OCI-LY1 (cell line): ENCODE data around the gene CNTNAP2.

Source experiments
- H2AFZ ChIP-seq: fragments of 200-600 bp; sonication (generic), shearing (Covaris generic); 2 replicates; pipeline ENCODE4 v1.6.0; 2014; ENCODE audit warnings: antibody characterized with exemption, mild to moderate bottlenecking, low read length
- H3F3A ChIP-seq: fragments of 200-600 bp; sonication (generic), shearing (Covaris generic); 2 replicates; pipeline ENCODE4 v1.6.0; 2014; ENCODE audit warnings: mild to moderate bottlenecking, antibody characterized with exemption, low read length, moderate library complexity; ENCODE audit not compliant: insufficient read depth
- H3K27ac ChIP-seq: fragments of 200-600 bp; sonication (generic); 2 replicates; pipeline ENCODE4 v1.5.1; 2014; ENCODE audit warnings: low read length, mixed run types, mild to moderate bottlenecking, low read depth; ENCODE audit not compliant: poor library complexity, severe bottlenecking
- H3K27me3 ChIP-seq: fragments of 200-600 bp; sonication (generic); 2 replicates; pipeline ENCODE4 v1.6.0; 2014; ENCODE audit warnings: antibody characterized with exemption, mild to moderate bottlenecking, low read length, moderate library complexity; ENCODE audit not compliant: insufficient read depth
- H3K36me3 ChIP-seq: fragments of 200-600 bp; sonication (generic); 2 replicates; pipeline ENCODE4 v1.6.1; 2014; ENCODE audit warnings: mild to moderate bottlenecking, antibody characterized with exemption, low read length, moderate library complexity, mixed read lengths; ENCODE audit not compliant: insufficient read depth
- H3K4me1 ChIP-seq: fragments of 200-600 bp; sonication (generic); 2 replicates; pipeline ENCODE4 v1.5.1; 2014; ENCODE audit warnings: mild to moderate bottlenecking, low read length, moderate library complexity; ENCODE audit not compliant: insufficient read depth, severe bottlenecking
- H3K4me2 ChIP-seq: fragments of 200-600 bp; sonication (generic), shearing (Covaris generic); 2 replicates; pipeline ENCODE4 v1.6.1; 2014; ENCODE audit warnings: low read length
- H3K4me3 ChIP-seq: fragments of 200-600 bp; sonication (generic); 2 replicates; pipeline ENCODE4 v1.5.1; 2014; ENCODE audit warnings: low read length, low read depth, mild to moderate bottlenecking, mixed read lengths; ENCODE audit not compliant: poor library complexity, severe bottlenecking
- H3K79me2 ChIP-seq: fragments of 200-600 bp; shearing (Covaris generic); 2 replicates; pipeline ENCODE4 v1.6.1; 2016; ENCODE audit warnings: mixed run types, low read length, mixed read lengths; ENCODE audit not compliant: insufficient read depth
- H3K9ac ChIP-seq: fragments of 200-600 bp; sonication (generic), shearing (Covaris generic); 2 replicates; pipeline ENCODE4 v1.6.1; 2014; ENCODE audit warnings: mild to moderate bottlenecking, low read length, mixed read lengths
- H3K9me2 ChIP-seq: fragments of 200-600 bp; sonication (generic), shearing (Covaris generic); 2 replicates; pipeline ENCODE4 v1.6.1; 2014; ENCODE audit warnings: low read depth, mild to moderate bottlenecking, low read length, mixed read lengths
- H3K9me3 ChIP-seq: fragments of 200-600 bp; shearing (Covaris generic); 2 replicates; pipeline ENCODE4 v1.6.1; 2014; ENCODE audit warnings: low read length, mixed read lengths
- H4K20me1 ChIP-seq: fragments of 200-600 bp; sonication (generic), shearing (Covaris generic); 2 replicates; pipeline ENCODE4 v1.6.0; 2016; ENCODE audit warnings: mild to moderate bottlenecking, low read length; ENCODE audit not compliant: insufficient read depth
- EZH2 ChIP-seq: fragments of 200-600 bp; sonication (generic), shearing (Covaris generic); IDR thresholded peaks from 2 replicates; pipeline ENCODE4 v1.8.0; 2017; ENCODE audit warnings: borderline replicate concordance, mixed run types, mild to moderate bottlenecking, antibody characterized with exemption, low read length, moderate library complexity, mixed read lengths
- TF ChIP-seq, protein P1 (sequence below): fragments of 200-600 bp; sonication (generic), shearing (Covaris generic); IDR thresholded peaks from 2 replicates; pipeline ENCODE4 v1.5.1; 2017; ENCODE audit warnings: mild to moderate bottlenecking, antibody characterized with exemption, low read length, moderate library complexity, mixed read lengths

CNTNAP2 gene

DNA sequence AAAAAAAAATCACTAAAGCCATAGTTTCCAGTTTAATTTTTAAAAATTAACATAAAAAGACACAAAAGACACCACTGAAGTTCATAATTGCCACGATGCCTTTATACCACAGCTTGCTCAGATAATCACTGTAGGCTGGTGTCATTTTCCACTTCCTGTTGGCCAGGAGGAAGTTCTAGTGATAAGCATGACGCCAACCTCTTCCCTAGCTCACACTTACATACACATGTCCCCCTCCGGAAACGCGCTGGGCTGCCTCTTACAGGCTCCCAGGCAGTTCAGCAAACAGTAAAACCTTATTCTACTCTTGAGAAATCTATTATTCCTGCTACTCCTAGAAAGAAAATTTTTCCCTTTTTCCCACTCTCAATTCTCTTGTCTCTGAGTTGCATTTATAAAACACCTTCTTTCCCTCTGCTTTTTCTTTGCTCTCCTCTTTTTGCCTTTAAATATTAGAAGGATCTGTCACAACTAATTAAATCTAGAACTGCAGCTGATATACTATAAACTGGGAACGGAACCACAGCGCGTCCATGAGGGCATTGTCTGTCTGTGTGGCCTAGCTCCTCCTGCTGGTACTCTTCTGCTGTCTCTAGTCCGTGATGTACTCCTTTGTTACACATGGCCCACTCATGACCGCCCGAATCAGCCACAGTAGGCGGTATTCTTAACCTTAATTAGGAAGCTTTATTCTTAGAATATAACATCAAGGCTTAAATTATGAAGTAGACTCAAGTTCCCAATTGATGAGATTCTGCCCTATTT is 664.9 kb downstream of the CNTNAP2 start:
- H2AFZ ChIP-seq = peak overlapping the region; percentile 83; the same call in 1 of the 2 replicates
- H3F3A ChIP-seq = no peaks in the 10 kb centered on the region
- H3K4me2 ChIP-seq = no peak overlapping the region
- H4K20me1 ChIP-seq = no peaks in the 10 kb centered on the region
- no peak overlapping the region for H3K9ac ChIP-seq
- no peaks in the 10 kb centered on the region for H3K79me2 ChIP-seq
- TF ChIP-seq, protein P1, sequence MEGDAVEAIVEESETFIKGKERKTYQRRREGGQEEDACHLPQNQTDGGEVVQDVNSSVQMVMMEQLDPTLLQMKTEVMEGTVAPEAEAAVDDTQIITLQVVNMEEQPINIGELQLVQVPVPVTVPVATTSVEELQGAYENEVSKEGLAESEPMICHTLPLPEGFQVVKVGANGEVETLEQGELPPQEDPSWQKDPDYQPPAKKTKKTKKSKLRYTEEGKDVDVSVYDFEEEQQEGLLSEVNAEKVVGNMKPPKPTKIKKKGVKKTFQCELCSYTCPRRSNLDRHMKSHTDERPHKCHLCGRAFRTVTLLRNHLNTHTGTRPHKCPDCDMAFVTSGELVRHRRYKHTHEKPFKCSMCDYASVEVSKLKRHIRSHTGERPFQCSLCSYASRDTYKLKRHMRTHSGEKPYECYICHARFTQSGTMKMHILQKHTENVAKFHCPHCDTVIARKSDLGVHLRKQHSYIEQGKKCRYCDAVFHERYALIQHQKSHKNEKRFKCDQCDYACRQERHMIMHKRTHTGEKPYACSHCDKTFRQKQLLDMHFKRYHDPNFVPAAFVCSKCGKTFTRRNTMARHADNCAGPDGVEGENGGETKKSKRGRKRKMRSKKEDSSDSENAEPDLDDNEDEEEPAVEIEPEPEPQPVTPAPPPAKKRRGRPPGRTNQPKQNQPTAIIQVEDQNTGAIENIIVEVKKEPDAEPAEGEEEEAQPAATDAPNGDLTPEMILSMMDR = 0 out of 2 replicates have a peak, but pooled peaks have one; percentile 23
- TF ChIP-seq EZH2 = no peak
- H3K4me1 ChIP-seq = no peaks in the 10 kb centered on the region
- no peak overlapping the region for H3K4me3 ChIP-seq
- no peaks in the 10 kb centered on the region for H3K36me3 ChIP-seq
- H3K9me2 ChIP-seq = no peaks in the 10 kb centered on the region
- no peaks in the 10 kb centered on the region for H3K27me3 ChIP-seq
- H3K9me3 ChIP-seq = peaks cover 35% of the 10 kb centered on the region
- H3K27ac ChIP-seq = no peak overlapping the region

DNA sequence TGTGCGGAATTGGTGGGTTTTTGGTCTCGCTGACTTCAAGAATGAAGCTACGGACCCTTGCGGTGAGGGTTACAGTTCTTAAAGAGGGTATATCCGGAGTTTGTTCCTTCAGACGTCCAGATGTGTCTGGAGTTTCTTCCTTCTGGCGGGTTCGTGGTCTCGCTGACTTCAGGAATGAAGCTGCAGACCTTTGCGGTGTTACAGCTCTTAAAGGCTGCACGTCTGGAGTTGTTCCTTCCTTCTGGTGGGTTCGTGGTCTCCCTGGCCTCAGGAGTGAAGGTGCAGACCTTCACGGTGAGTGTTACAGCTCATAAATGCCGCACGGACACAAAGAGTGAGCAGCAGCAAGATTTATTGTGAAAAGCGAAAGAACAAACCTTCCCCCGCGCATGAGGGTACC is 670.7 kb downstream of the CNTNAP2 start:
- Histone ChIP-seq H3K4me2 (no peak overlapping the region), H3K27me3 (no peaks in the 10 kb centered on the region), H3K9ac (no peak overlapping the region), H3K9me2 (no peaks in the 10 kb centered on the region), H3K36me3 (no peaks in the 10 kb centered on the region), H4K20me1 (no peaks in the 10 kb centered on the region), H3K4me3 (no peak overlapping the region), H3K27ac (no peak overlapping the region), H2AFZ (peak overlapping the region; percentile 83; the same call in 1 of the 2 replicates), H3K4me1 (no peaks in the 10 kb centered on the region), H3K9me3 (peaks cover 34% of the 10 kb centered on the region), H3K79me2 (no peaks in the 10 kb centered on the region), H3F3A (no peaks in the 10 kb centered on the region)
- no peak for TF ChIP-seq EZH2
- TF ChIP-seq, protein P1 = no peak

DNA sequence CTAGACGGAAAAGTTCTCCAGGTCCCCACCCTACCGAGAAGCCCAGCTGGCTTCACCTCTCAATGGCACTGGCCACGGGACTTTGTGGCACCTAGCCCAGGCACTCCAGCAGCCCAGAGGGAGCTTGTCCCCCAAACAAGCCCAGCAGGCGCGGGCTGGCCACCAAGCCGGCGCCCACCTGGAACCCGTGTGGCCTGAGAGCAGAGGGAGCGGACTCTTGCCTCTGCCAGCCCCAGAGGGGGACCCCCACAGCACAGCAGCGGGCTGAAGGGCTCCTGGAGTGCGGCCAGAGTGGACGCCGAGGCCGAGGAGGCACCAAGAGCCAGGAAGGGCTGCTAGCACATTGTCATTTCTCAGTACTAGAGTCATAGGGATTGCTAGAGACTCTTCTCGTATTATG is 671.4 kb downstream of the CNTNAP2 start:
- Histone ChIP-seq H3K9me2 (no peaks in the 10 kb centered on the region), H2AFZ (peak overlapping the region; percentile 4; the same call in 1 of the 2 replicates), H4K20me1 (no peaks in the 10 kb centered on the region), H3K4me2 (no peak overlapping the region), H3F3A (no peaks in the 10 kb centered on the region), H3K79me2 (no peaks in the 10 kb centered on the region), H3K36me3 (no peaks in the 10 kb centered on the region), H3K27ac (no peak overlapping the region), H3K9me3 (peaks cover 34% of the 10 kb centered on the region), H3K4me1 (no peaks in the 10 kb centered on the region), H3K27me3 (no peaks in the 10 kb centered on the region), H3K9ac (no peak overlapping the region), H3K4me3 (no peak overlapping the region)
- no peak for TF ChIP-seq EZH2
- TF ChIP-seq, protein P1 = no peak
